PC-9 (cell line): ENCODE results near the gene KATNB1. TPM values are rescaled to one million over a fixed set of nuclear protein-coding genes. Genes with fewer than 3 reads are reported as not detected.

ENCODE experiments used
- BruUV-seq: library from RNA; stranded (reverse); fragments of 400-500 nt; replicated peaks from 2 replicates; lab custom pipeline; 2021; lab: Mats Ljungman, UMichigan
- CTCF ChIA-PET: fragments of 300-600 bp; sonication (Branson Sonifier 250); formaldehyde crosslinking; loops from one replicate; lab custom pipeline; 2022; ENCODE audit warnings: antibody characterized with exemption; lab: Charles Lee
- POLR2A ChIA-PET: fragments of 300-600 bp; sonication (Branson Sonifier 250); formaldehyde crosslinking; loops from one replicate; lab custom pipeline; 2022; ENCODE audit warnings: antibody characterized with exemption; ENCODE audit not compliant: unreplicated experiment; lab: Charles Lee
- DNase-seq, 2 experiments: peaks; one replicate each; pipeline versions ENCODE4 v3.0.0 to v3.0.0-alpha.2; 2015 to 2022; ENCODE audit warnings: mixed read lengths in 1 of 2
- H2AFZ ChIP-seq: fragments of 200-600 bp; sonication (generic); 2 replicates; pipeline ENCODE4 v1.8.1; 2017; ENCODE audit warnings: antibody characterized with exemption
- H3F3A ChIP-seq: fragments of 200-600 bp; sonication (generic); 2 replicates; pipeline ENCODE4 v1.8.1; 2017; ENCODE audit warnings: antibody characterized with exemption, mild to moderate bottlenecking, low read depth; ENCODE audit not compliant: insufficient read depth
- H3K27ac ChIP-seq: fragments of 200-600 bp; sonication (generic); 2 replicates; pipeline ENCODE4 v1.6.1; 2016; ENCODE audit warnings: mixed run types
- H3K27me3 ChIP-seq: fragments of 200-600 bp; sonication (generic); 2 replicates; pipeline ENCODE4 v1.6.1; 2016; ENCODE audit warnings: low read depth, mixed run types; ENCODE audit not compliant: insufficient read depth
- H3K36me3 ChIP-seq: fragments of 200-600 bp; sonication (generic); 2 replicates; pipeline ENCODE4 v1.6.1; 2016; ENCODE audit warnings: low read depth, mixed run types
- H3K4me1 ChIP-seq: fragments of 200-600 bp; sonication (generic); replicated peaks from 2 replicates; pipeline ENCODE4 v1.6.1; 2016; ENCODE audit warnings: mixed run types; ENCODE audit not compliant: insufficient read depth
- H3K4me2 ChIP-seq: fragments of 200-600 bp; sonication (generic); 2 replicates; pipeline ENCODE4 v1.6.1; 2017; ENCODE audit warnings: mixed run types
- H3K4me3 ChIP-seq: fragments of 200-600 bp; sonication (generic); 2 replicates; pipeline ENCODE4 v1.6.1; 2016; ENCODE audit warnings: mixed run types
- H3K79me2 ChIP-seq: fragments of 200-600 bp; sonication (generic); 2 replicates; pipeline ENCODE4 v1.6.1; 2017; ENCODE audit warnings: low read depth, mixed run types
- H3K9me2 ChIP-seq: fragments of 200-600 bp; sonication (generic); 2 replicates; pipeline ENCODE4 v1.8.1; 2017; ENCODE audit warnings: mild to moderate bottlenecking; ENCODE audit not compliant: insufficient read depth
- H3K9me3 ChIP-seq: fragments of 200-600 bp; sonication (generic); 2 replicates; pipeline ENCODE4 v1.8.1; 2016; ENCODE audit warnings: low read depth; ENCODE audit not compliant: insufficient read depth
- H4K20me1 ChIP-seq: fragments of 200-600 bp; sonication (generic); 2 replicates; pipeline ENCODE4 v1.8.1; 2017; ENCODE audit not compliant: insufficient read depth
- CTCF ChIP-seq: fragments of 200-600 bp; sonication (generic); conservative IDR thresholded peaks from 2 replicates; pipeline ENCODE4 v1.6.1; 2017; ENCODE audit warnings: mixed run types, antibody characterized with exemption, mild to moderate bottlenecking, moderate library complexity
- EZH2 ChIP-seq: fragments of 200-600 bp; sonication (generic); IDR thresholded peaks from 2 replicates; pipeline ENCODE4 v1.8.0; 2017; ENCODE audit warnings: antibody characterized with exemption, low read depth
- intact Hi-C: fragments of 100-400 bp; cut with micrococcal nuclease; formaldehyde crosslinking; loops from one replicate; pipeline ENCODE4 v1.10.0; 2022; ENCODE audit not compliant: unreplicated experiment
- total RNA-seq: library from RNA; stranded (reverse); gene quantifications from 2 replicates; pipeline ENCODE4 v1.2.3, GENCODE V29; 2021

Gene KATNB1
- total RNA-seq, 1 experiment from 2014 or later: 27.7 TPM

GRCh38 chr16:57695680-57696069, 39.9 kb upstream of the KATNB1 start:
- no peak for DNase-seq
- H3K9me2 ChIP-seq: no peaks in the 10 kb centered on the region
- H3K27me3 ChIP-seq: no peaks in the 10 kb centered on the region
- H3K4me3 ChIP-seq: no peak overlapping the region
- POLR2A ChIA-PET: no interaction called here
- H3K36me3 ChIP-seq: no peaks in the 10 kb centered on the region
- CTCF ChIA-PET: no interaction called here
- no TSS peak for BruUV-seq
- no peak overlapping the region for H2AFZ ChIP-seq
- no peaks in the 10 kb centered on the region for H3F3A ChIP-seq
- TF ChIP-seq CTCF (no peak), EZH2 (no peak)
- no peaks in the 10 kb centered on the region for H3K79me2 ChIP-seq
- no peaks in the 10 kb centered on the region for H3K4me1 ChIP-seq
- H3K9me3 ChIP-seq: no peaks in the 10 kb centered on the region
- no peaks in the 10 kb centered on the region for H4K20me1 ChIP-seq
- intact Hi-C loops: no loop called here
- no peak overlapping the region for H3K4me2 ChIP-seq
- H3K27ac ChIP-seq: no peak overlapping the region

- DNase-seq: no peak
- H3K79me2 ChIP-seq: no peaks in the 10 kb centered on the region
- intact Hi-C loops: no loop called here
- no peaks in the 10 kb centered on the region for H3K9me2 ChIP-seq
- H3K27me3 ChIP-seq: no peaks in the 10 kb centered on the region
- no peak overlapping the region for H3K4me3 ChIP-seq
- no peaks in the 10 kb centered on the region for H3K9me3 ChIP-seq
- no peaks in the 10 kb centered on the region for H3F3A ChIP-seq
- POLR2A ChIA-PET: no interaction called here
- CTCF ChIA-PET: no interaction called here
- H3K4me1 ChIP-seq: no peaks in the 10 kb centered on the region
- BruUV-seq: no TSS peak
- H3K36me3 ChIP-seq: no peaks in the 10 kb centered on the region
- H3K27ac ChIP-seq: no peak overlapping the region
- no peak overlapping the region for H2AFZ ChIP-seq
- TF ChIP-seq EZH2 (no peak), CTCF (no peak)
- no peak overlapping the region for H3K4me2 ChIP-seq
- no peaks in the 10 kb centered on the region for H4K20me1 ChIP-seq
Measured at GRCh38 chr16:57696240-57696639, 39.3 kb upstream of the KATNB1 start.

- Histone ChIP-seq H3K79me2 (no peaks in the 10 kb centered on the region), H3K27me3 (no peaks in the 10 kb centered on the region), H3F3A (no peaks in the 10 kb centered on the region), H3K9me3 (no peaks in the 10 kb centered on the region), H2AFZ (no peak overlapping the region), H3K36me3 (no peaks in the 10 kb centered on the region), H4K20me1 (no peaks in the 10 kb centered on the region), H3K27ac (no peak overlapping the region), H3K9me2 (no peaks in the 10 kb centered on the region), H3K4me3 (no peak overlapping the region), H3K4me1 (no peaks in the 10 kb centered on the region), H3K4me2 (no peak overlapping the region)
- no peak for DNase-seq
- CTCF ChIA-PET: no interaction called here
- intact Hi-C loops: no loop called here
- POLR2A ChIA-PET: no interaction called here
- TF ChIP-seq EZH2: no peak
- BruUV-seq: no TSS peak
Measured at GRCh38 chr16:57697896-57698537, 37.6 kb upstream of the KATNB1 start.

DNA sequence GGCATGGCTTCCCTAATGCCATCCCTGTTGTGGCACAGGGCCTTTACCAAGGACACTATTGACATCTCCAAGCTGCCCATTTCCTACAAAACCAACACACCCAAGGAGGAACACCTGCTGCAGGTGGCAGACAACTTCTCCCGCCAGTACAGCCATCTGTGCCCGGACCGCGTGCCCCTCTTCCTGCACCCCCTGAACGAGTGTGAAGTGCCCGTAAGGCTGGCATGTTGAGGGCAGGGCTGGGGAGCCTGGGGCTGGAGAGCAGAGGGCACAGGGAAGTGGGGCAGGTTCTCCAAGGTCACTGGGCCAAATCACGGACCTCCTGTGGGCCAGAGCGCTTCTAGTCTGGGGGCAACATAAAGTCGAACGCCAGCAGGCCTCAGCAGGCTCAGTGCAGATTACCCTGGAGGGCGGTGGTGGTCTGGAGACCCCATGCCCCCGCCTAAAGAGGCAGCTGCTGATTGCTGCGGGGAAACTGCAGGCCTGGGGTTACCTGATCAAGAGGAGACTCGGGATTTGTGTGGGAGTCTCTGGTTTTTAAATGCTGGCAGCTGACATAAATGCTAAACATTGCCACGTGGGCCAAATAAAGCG, 36.7 kb upstream of the KATNB1 start:
- Histone ChIP-seq H3K9me2 (no peaks in the 10 kb centered on the region), H4K20me1 (no peaks in the 10 kb centered on the region), H3F3A (no peaks in the 10 kb centered on the region), H3K79me2 (no peaks in the 10 kb centered on the region), H3K27me3 (no peaks in the 10 kb centered on the region), H3K4me1 (no peaks in the 10 kb centered on the region), H3K27ac (no peak overlapping the region), H3K9me3 (no peaks in the 10 kb centered on the region), H2AFZ (no peak overlapping the region), H3K36me3 (no peaks in the 10 kb centered on the region), H3K4me2 (no peak overlapping the region), H3K4me3 (no peak overlapping the region)
- POLR2A ChIA-PET: no interaction called here
- DNase-seq: no peak
- TF ChIP-seq CTCF: no peak
- TF ChIP-seq EZH2: no peak
- intact Hi-C loops: no loop called here
- CTCF ChIA-PET: no interaction called here
- no TSS peak for BruUV-seq
